HepG2 (cell line): ENCODE results near the gene MED15. TPM values are rescaled to one million over a fixed set of nuclear protein-coding genes. Genes with fewer than 3 reads are reported as not detected.
A peak's percentile ranks its signal among the peaks of the same experiment; 100 is the strongest.

Experiments
- FUBP1 ChIP-seq: sonication (generic); formaldehyde crosslinking; IDR thresholded peaks from 2 replicates; pipeline ENCODE4 v1.5.1; 2020; ENCODE audit warnings: missing genetic modification reagents, mild to moderate bottlenecking, borderline replicate concordance
- GRHL1 ChIP-seq: sonication (generic); formaldehyde crosslinking; conservative IDR thresholded peaks from 2 replicates; pipeline ENCODE4 v1.8.0; 2022; ENCODE audit warnings: missing genetic modification reagents
- HNRNPK ChIP-seq: fragments of 200-400 bp; formaldehyde crosslinking; IDR thresholded peaks from 2 replicates; pipeline ENCODE4 v1.6.1; 2018; ENCODE audit warnings: low read length, low read depth, moderate library complexity, mild to moderate bottlenecking; ENCODE audit not compliant: poor library complexity, severe bottlenecking
- IKZF1 ChIP-seq: fragments of 450-650 bp; IDR thresholded peaks from 2 replicates; pipeline ENCODE4 v1.7.1; 2016
- ISL2 ChIP-seq: sonication (generic); formaldehyde crosslinking; IDR thresholded peaks from 2 replicates; pipeline ENCODE4 v1.5.0; 2020; ENCODE audit warnings: missing genetic modification reagents
- JUND ChIP-seq: sonication (generic); formaldehyde crosslinking; IDR thresholded peaks from 2 replicates; pipeline ENCODE4 v1.8.0; 2022; ENCODE audit warnings: mild to moderate bottlenecking, missing genetic modification reagents
- PHF8 ChIP-seq: sonication (generic); formaldehyde crosslinking; IDR thresholded peaks from 2 replicates; pipeline ENCODE4 v1.5.0; 2020; ENCODE audit warnings: missing genetic modification reagents
- RERE ChIP-seq: IDR thresholded peaks from 2 replicates; pipeline ENCODE4 v1.6.1; 2016; ENCODE audit warnings: low read depth, missing genetic modification reagents, missing compliant biosample characterization
- RNF2 ChIP-seq: fragments of 450-650 bp; conservative IDR thresholded peaks from 2 replicates; pipeline ENCODE4 v1.6.1; 2016; ENCODE audit warnings: low read depth
- SALL2 ChIP-seq: sonication (generic); formaldehyde crosslinking; IDR thresholded peaks from 2 replicates; pipeline ENCODE4 v1.8.1; 2023; ENCODE audit warnings: mild to moderate bottlenecking, missing genetic modification reagents, inconsistent platforms
- STAT5B ChIP-seq: sonication (generic); formaldehyde crosslinking; IDR thresholded peaks from 2 replicates; pipeline ENCODE4 v1.4.0; 2020; ENCODE audit warnings: missing genetic modification reagents
- TIGD3 ChIP-seq: sonication (generic); formaldehyde crosslinking; IDR thresholded peaks from 2 replicates; pipeline ENCODE4 v1.5.1; 2020; ENCODE audit warnings: mild to moderate bottlenecking, missing genetic modification reagents, borderline replicate concordance
- ZBTB1 ChIP-seq: sonication (generic); formaldehyde crosslinking; IDR thresholded peaks from 2 replicates; pipeline ENCODE4 v1.4.0; 2020; ENCODE audit warnings: missing genetic modification reagents, borderline replicate concordance
- ZNF264 ChIP-seq: sonication (generic); formaldehyde crosslinking; IDR thresholded peaks from 2 replicates; pipeline ENCODE4 v1.4.0; 2020; ENCODE audit warnings: missing genetic modification reagents
- ZNF766 ChIP-seq: sonication (generic); formaldehyde crosslinking; IDR thresholded peaks from 2 replicates; pipeline ENCODE4 v1.5.0; 2020; ENCODE audit warnings: missing genetic modification reagents, borderline replicate concordance
- ZUFSP ChIP-seq: sonication (generic); formaldehyde crosslinking; IDR thresholded peaks from 2 replicates; pipeline ENCODE4 v1.9.0; 2021; ENCODE audit warnings: missing genetic modification reagents, mild to moderate bottlenecking, borderline replicate concordance
- polyA plus RNA-seq, 8 experiments: library from polyadenylated mRNA; depleted of rRNA in 3 of 8; stranded (reverse) in 7 of 8; unstranded in 1 of 8; fragments of >200 nt; fragmentation: Illumina TruSeq in 4 of 8; extraction: Trizol in 4 of 8; gene quantifications; 2 replicates each; pipeline versions ENCODE4 v1.2.1 to v1.2.3, GENCODE V29; 2011 to 2016; ENCODE audit warnings: low read depth in 4 of 8, missing spikeins in 1 of 8, mixed read lengths in 1 of 8; ENCODE audit not compliant: insufficient read depth in 1 of 8
- total RNA-seq, 5 experiments: library from RNA; depleted of rRNA; stranded (reverse); fragments of >200 nt; fragmentation: Illumina TruSeq; extraction: Trizol; gene quantifications; 2 replicates each; pipeline ENCODE4 v1.2.3, GENCODE V29; 2016; ENCODE audit warnings: low read depth in 1 of 5

MED15 gene
- total and polyA plus RNA-seq, 2 of the 13 experiments (the other 11 are each of a cell fraction or from before 2014, with no cell fraction given) = 14.3 to 27.0 TPM

- TF ChIP-seq ZNF264 = peak; percentile 73
- TF ChIP-seq TIGD3 = peak; percentile 69; the same call in 1 of the 2 replicates
- peak; percentile 61 for TF ChIP-seq HNRNPK
- peak; percentile 52; the same call in 1 of the 2 replicates for TF ChIP-seq ZNF766 (CRISPR knock-in tag)
- TF ChIP-seq GRHL1 = no peak
- no peak for TF ChIP-seq ZBTB1 (CRISPR knock-in tag)
- TF ChIP-seq ZUFSP = 0 out of 2 replicates have a peak, but pooled peaks have one; percentile 57
- peak; percentile 97 for TF ChIP-seq PHF8 (CRISPR knock-in tag)
- no peak for TF ChIP-seq JUND (CRISPR knock-in tag)
- TF ChIP-seq ISL2 = peak; percentile 81
- peak; percentile 43; the same call in 1 of the 2 replicates for TF ChIP-seq RERE
- no peak for TF ChIP-seq FUBP1 (CRISPR knock-in tag)
- 0 out of 2 replicates have a peak, but pooled peaks have one; percentile 66 for TF ChIP-seq STAT5B (CRISPR knock-in tag)
- TF ChIP-seq IKZF1 = no peak
- no peak for TF ChIP-seq RNF2
- TF ChIP-seq SALL2 = peak; percentile 92
Measured at GRCh38 chr22:20507253-20508066, at the start of gene MED15 (continued).
